HG03558 (cell line): Measurements from ENCODE around the gene HOXD8.

Experiments
- ATAC-seq: cut with Tn5 transposase; IDR thresholded peaks from one replicate; pipeline ENCODE4 v1.9.1; 2021; ENCODE audit warnings: moderate number of reproducible peaks; ENCODE audit not compliant: unreplicated experiment; ENCODE audit errors: extremely low read depth

Gene HOXD8

GRCh38 chr2:176089843-176090395, 39.6 kb upstream of the HOXD8 start:
- no peak for ATAC-seq

GRCh38 chr2:176090862-176091261, 38.6 kb upstream of the HOXD8 start:
- ATAC-seq = no peak

GRCh38 chr2:176091329-176092258, 37.9 kb upstream of the HOXD8 start:
- no peak for ATAC-seq

GRCh38 chr2:176092270-176093144, 37.0 kb upstream of the HOXD8 start, which contains the start of gene HOXD13:
Gene HOXD13, plus strand, starts transcription at chr2:176092721. Its CDS starts 170 bp downstream, at chr2:176092891.
- no peak for ATAC-seq

GRCh38 chr2:176093145-176093897, 36.2 kb upstream of the HOXD8 start:
- no peak for ATAC-seq

- ATAC-seq = no peak
Measured at GRCh38 chr2:176093898-176094249, 35.6 kb upstream of the HOXD8 start.

GRCh38 chr2:176094349-176094748, 35.2 kb upstream of the HOXD8 start:
- ATAC-seq = no peak

- no peak for ATAC-seq
Measured at GRCh38 chr2:176095421-176095820, 34.1 kb upstream of the HOXD8 start.

GRCh38 chr2:176096243-176096985, 33.1 kb upstream of the HOXD8 start:
- no peak for ATAC-seq

GRCh38 chr2:176096986-176097819, 32.3 kb upstream of the HOXD8 start:
- ATAC-seq = peak; percentile 52

- ATAC-seq = no peak
Measured at GRCh38 chr2:176097820-176098365, 31.6 kb upstream of the HOXD8 start.

- no peak for ATAC-seq
Measured at GRCh38 chr2:176098366-176099158, 30.9 kb upstream of the HOXD8 start.

- no peak for ATAC-seq
Measured at GRCh38 chr2:176099159-176099727, 30.3 kb upstream of the HOXD8 start.

- no peak for ATAC-seq
Measured at GRCh38 chr2:176099728-176100546, 29.6 kb upstream of the HOXD8 start, which contains the start of gene HOXD12. Gene HOXD12, plus strand, starts transcription at chr2:176099795. Its CDS starts 7 bp downstream, at chr2:176099802.

- ATAC-seq = no peak
Measured at GRCh38 chr2:176100547-176101140, 28.9 kb upstream of the HOXD8 start.
